ENCODE data around the gene SLC9A3. TPM values are rescaled to one million over a fixed set of nuclear protein-coding genes. Genes with fewer than 3 reads are reported as not detected.

SLC9A3 gene
- polyA plus RNA-seq, 3 donors = 0.31 to 0.42 (median 0.36) TPM

- Histone ChIP-seq H3K79me2 (ENCODE audit: insufficient read depth, low read length) (no peaks in the 10 kb centered on the region), H4K20me1 (ENCODE audit: insufficient read depth, low read length) (no peaks in the 10 kb centered on the region), H3K4me1 (ENCODE audit: control insufficient read depth in 1 of 2, insufficient read depth in 2 of 2, low read length in 2 of 2) (peaks cover 16% of the 10 kb centered on the region in 2 donors), H3K4me2 (replicated peaks; ENCODE audit: extremely low read depth, low read length, poor library complexity, severe bottlenecking) (no peak overlapping the region), H3K9me3 (replicated peaks in 1 of 2; ENCODE audit: control insufficient read depth in 1 of 2, insufficient read depth in 1 of 2, low read length in 2 of 2) (no peaks in the 10 kb centered on the region), H2AFZ (ENCODE audit: insufficient read depth, low read depth, low read length, poor library complexity, severe bottlenecking) (no peak overlapping the region), H3K27ac (ENCODE audit: low read depth in 1 of 2, low read length in 2 of 2) (no peak overlapping the region), H3K9ac (ENCODE audit: insufficient read depth, low read length, poor library complexity, severe bottlenecking) (no peak overlapping the region), H3K27me3 (ENCODE audit: control insufficient read depth in 2 of 2, insufficient read depth in 2 of 2, low read length in 2 of 2) (no peaks in the 10 kb centered on the region), H3K36me3 (replicated peaks in 1 of 2; ENCODE audit: control insufficient read depth in 1 of 2, insufficient read depth in 2 of 2, low read length in 2 of 2) (no peaks in the 10 kb centered on the region), H3K4me3 (replicated peaks in 1 of 3; ENCODE audit: low read depth in 2 of 3, low read length in 3 of 3) (no peak overlapping the region)
- H3K27ac Mint-ChIP-seq = no peak overlapping the region
- H3K36me3 Mint-ChIP-seq = no peaks in the 10 kb centered on the region
- no peak overlapping the region for H3K4me3 Mint-ChIP-seq
- intact Hi-C loops (cut with micrococcal nuclease) = no loop called here
- peaks cover 10% of the 10 kb centered on the region for H3K4me1 Mint-ChIP-seq
- H3K9me3 Mint-ChIP-seq = no peaks in the 10 kb centered on the region
- WGBS (ENCODE audit: insufficient coverage) = 93% methylated on average over 5 of the region's 5 CpGs
- peaks cover 2 to 9% (median 2%) of the 10 kb centered on the region in 3 donors for H3K27me3 Mint-ChIP-seq (ENCODE audit: low read depth in 3 of 3)
- DNase-seq = no peak
- TF ChIP-seq CTCF (IDR thresholded peaks at IDR 0.05) = no peak
Measured at GRCh38 chr5:436641-436975, 87.6 kb downstream of the SLC9A3 start.

- no peak overlapping the region for H3K4me3 Mint-ChIP-seq
- DNase-seq = no peak
Measured at GRCh38 chr5:435961-436640, 88.1 kb downstream of the SLC9A3 start.

More at GRCh38 chr5:435961-436640, 88.1 kb downstream of the SLC9A3 start:
- H3K4me1 Mint-ChIP-seq = peaks cover 9% of the 10 kb centered on the region
- no peaks in the 10 kb centered on the region for H3K79me2 ChIP-seq (ENCODE audit: insufficient read depth, low read length)
- no peaks in the 10 kb centered on the region for H4K20me1 ChIP-seq (ENCODE audit: insufficient read depth, low read length)
- H3K4me1 ChIP-seq (ENCODE audit: control insufficient read depth in 1 of 2, insufficient read depth in 2 of 2, low read length in 2 of 2) = peaks cover 11% of the 10 kb centered on the region in 2 donors
- no peaks in the 10 kb centered on the region for H3K27me3 ChIP-seq (ENCODE audit: control insufficient read depth in 2 of 2, insufficient read depth in 2 of 2, low read length in 2 of 2)
- WGBS (ENCODE audit: insufficient coverage) = 97% methylated on average over 14 of the region's 18 CpGs
- no peak overlapping the region for H3K9ac ChIP-seq (ENCODE audit: insufficient read depth, low read length, poor library complexity, severe bottlenecking)
- H3K27ac ChIP-seq (ENCODE audit: low read depth in 1 of 2, low read length in 2 of 2) = no peak overlapping the region
- H3K36me3 Mint-ChIP-seq = no peaks in the 10 kb centered on the region
- no peaks in the 10 kb centered on the region for H3K36me3 ChIP-seq (replicated peaks in 1 of 2; ENCODE audit: control insufficient read depth in 1 of 2, insufficient read depth in 2 of 2, low read length in 2 of 2)
- no peaks in the 10 kb centered on the region for H3K9me3 Mint-ChIP-seq
- H3K27me3 Mint-ChIP-seq (ENCODE audit: low read depth in 3 of 3) = peaks cover 3 to 11% (median 5%) of the 10 kb centered on the region in 3 donors
- no peak overlapping the region for H3K4me3 ChIP-seq (replicated peaks in 1 of 3; ENCODE audit: low read depth in 2 of 3, low read length in 3 of 3)
- no peak overlapping the region for H2AFZ ChIP-seq (ENCODE audit: insufficient read depth, low read depth, low read length, poor library complexity, severe bottlenecking)
- no peak overlapping the region for H3K4me2 ChIP-seq (replicated peaks; ENCODE audit: extremely low read depth, low read length, poor library complexity, severe bottlenecking)
- intact Hi-C loops (cut with micrococcal nuclease) = no loop called here
- TF ChIP-seq CTCF (IDR thresholded peaks at IDR 0.05) = no peak
- H3K9me3 ChIP-seq (replicated peaks in 1 of 2; ENCODE audit: control insufficient read depth in 1 of 2, insufficient read depth in 1 of 2, low read length in 2 of 2) = no peaks in the 10 kb centered on the region
- H3K27ac Mint-ChIP-seq = no peak overlapping the region
